Measurements from ENCODE around the gene C10orf90.

C10orf90 gene

DNA sequence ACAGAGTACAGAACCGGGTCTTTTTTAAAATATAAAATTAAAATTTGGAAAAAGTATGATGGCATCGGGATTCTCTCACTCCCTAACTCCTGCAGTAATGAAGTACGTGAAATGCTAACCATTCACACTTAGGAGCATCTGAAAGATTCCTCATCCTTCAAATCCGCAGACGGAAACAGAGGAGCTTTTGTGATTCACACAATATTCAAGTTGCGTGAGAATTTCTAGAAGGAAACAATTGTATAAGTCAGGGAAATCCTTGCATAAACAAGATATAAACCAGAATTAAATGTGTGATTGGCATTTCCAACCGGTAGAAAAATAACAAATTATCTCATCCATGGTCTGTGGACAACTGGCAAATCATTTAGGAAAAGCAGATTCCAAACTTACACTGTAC, 179.0 kb downstream of the C10orf90 start:
- H3K4me3 ChIP-seq (ENCODE audit: low read depth, low read length), result no peak overlapping the region
- TF ChIP-seq, protein P1, sequence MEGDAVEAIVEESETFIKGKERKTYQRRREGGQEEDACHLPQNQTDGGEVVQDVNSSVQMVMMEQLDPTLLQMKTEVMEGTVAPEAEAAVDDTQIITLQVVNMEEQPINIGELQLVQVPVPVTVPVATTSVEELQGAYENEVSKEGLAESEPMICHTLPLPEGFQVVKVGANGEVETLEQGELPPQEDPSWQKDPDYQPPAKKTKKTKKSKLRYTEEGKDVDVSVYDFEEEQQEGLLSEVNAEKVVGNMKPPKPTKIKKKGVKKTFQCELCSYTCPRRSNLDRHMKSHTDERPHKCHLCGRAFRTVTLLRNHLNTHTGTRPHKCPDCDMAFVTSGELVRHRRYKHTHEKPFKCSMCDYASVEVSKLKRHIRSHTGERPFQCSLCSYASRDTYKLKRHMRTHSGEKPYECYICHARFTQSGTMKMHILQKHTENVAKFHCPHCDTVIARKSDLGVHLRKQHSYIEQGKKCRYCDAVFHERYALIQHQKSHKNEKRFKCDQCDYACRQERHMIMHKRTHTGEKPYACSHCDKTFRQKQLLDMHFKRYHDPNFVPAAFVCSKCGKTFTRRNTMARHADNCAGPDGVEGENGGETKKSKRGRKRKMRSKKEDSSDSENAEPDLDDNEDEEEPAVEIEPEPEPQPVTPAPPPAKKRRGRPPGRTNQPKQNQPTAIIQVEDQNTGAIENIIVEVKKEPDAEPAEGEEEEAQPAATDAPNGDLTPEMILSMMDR (IDR thresholded peaks at IDR 0.05; ENCODE audit: borderline replicate concordance, insufficient read depth, low read depth, low read length), result no peak

DNA sequence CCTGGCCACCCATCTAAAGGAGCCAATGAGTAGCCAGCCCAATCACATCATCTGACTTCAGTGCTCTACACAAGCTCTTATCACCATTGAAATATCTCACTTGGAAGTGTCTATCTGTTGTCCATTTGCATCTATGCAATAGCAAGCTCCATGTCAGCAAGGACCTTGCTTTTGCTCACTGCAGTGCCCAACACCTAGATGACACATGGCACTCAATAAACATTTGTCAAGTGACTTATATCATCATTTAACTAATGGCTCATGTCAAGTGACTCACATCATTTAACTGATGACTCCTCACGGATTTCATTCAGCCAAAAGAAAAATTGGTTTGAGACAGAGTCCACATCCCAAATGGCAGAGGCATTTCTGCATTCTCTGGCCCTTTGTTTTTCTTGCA, 189.3 kb downstream of the C10orf90 start:
- H3K4me3 ChIP-seq (ENCODE audit: low read depth, low read length), result no peak overlapping the region
- TF ChIP-seq, protein P1 (IDR thresholded peaks at IDR 0.05; ENCODE audit: borderline replicate concordance, insufficient read depth, low read depth, low read length), result no peak

DNA sequence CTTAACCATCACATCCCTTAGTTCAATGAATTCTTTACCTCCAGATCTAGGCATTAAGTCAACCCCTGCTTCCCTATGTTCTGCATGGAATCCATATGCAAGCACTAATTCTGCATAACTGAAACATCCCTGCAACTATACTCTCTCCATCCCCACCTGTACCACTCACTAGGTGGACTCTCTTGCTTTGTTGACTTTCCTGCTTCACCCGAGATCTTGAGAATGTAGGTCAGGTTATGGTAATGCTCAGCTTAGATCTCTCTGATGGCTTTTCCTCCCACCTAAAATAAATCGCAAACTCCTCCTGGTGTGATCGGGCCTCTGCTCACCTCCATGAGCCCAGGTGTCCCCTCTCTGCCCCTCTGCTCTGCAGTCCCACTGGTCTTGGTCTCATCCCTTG, 189.8 kb downstream of the C10orf90 start:
- H3K4me3 ChIP-seq (ENCODE audit: low read depth, low read length), result no peak overlapping the region
- TF ChIP-seq, protein P1 (IDR thresholded peaks at IDR 0.05; ENCODE audit: borderline replicate concordance, insufficient read depth, low read depth, low read length), result no peak

DNA sequence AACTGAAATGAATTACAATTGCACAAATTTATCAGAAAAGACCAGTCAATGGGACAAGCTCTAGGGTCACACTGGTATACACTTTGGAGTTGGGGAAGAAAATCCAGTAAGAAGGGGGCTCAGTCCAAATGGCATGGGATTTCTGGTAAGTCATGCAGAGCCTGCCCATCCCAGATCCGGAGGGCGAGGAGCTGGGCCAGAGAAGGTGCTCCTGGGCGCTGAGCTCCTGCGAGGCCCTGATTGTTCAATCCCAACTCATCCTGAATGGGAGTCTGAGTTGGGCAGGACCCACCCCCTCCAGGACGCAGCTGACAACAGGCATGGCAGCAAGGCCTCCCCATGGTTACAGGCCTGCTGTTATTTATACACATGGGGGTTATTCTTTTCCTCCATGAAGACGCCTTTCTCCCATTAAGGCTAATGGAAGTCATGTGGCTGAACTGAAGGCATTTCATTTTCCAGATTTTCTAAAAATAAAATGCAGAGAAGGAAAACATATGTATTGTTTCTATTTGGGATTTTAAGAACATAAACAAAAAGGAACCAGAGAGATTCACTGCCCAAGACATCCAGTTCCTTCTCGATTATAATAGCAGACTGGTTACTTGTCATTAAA, 191.1 kb downstream of the C10orf90 start:
- no peak overlapping the region for H3K4me3 ChIP-seq (ENCODE audit: low read depth, low read length)
- TF ChIP-seq, protein P1 (IDR thresholded peaks at IDR 0.05; ENCODE audit: borderline replicate concordance, insufficient read depth, low read depth, low read length), result no peak

DNA sequence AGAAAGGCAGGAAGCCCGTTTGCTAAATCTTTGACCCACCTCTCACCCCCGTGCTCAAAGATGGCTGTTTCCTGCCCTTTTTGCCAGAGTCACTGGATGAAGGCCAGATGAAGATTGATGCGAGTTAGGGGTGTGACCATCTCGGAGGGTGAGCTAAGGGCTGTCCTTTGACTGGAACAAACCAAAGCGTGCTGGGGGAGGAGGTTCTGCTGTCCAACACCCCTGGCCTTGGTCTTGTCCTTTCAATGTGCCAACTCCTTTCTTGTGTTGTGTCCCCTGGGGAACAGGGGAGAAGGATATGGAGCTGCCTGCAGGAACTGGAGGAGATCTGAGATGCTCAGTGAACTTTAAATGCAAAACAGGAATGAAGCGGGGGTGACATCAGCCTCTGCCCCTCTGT, 191.9 kb downstream of the C10orf90 start:
- H3K4me3 ChIP-seq (ENCODE audit: low read depth, low read length), result no peak overlapping the region
- TF ChIP-seq, protein P1 (IDR thresholded peaks at IDR 0.05; ENCODE audit: borderline replicate concordance, insufficient read depth, low read depth, low read length), result no peak

DNA sequence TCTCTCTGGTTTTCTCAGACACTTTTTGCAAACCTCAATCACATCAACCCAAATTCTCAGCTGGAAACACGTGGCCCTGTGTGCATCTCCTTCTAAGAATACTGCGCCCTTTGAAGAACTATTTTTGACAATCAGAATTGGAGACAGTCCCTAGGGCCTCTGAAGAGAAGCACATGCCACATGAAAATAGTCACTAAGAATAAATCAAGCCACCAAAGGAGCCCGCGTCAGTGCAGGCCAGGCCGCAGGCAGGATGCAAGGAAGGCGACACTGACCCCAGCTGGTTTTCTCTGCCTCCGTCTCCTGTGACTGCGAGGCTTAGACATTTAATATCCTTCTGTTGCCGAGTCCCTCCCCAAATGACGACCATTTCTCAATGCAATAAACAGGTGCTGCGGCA, 194.2 kb downstream of the C10orf90 start:
- H3K4me3 ChIP-seq (ENCODE audit: low read depth, low read length), result no peak overlapping the region
- TF ChIP-seq, protein P1 (IDR thresholded peaks at IDR 0.05; ENCODE audit: borderline replicate concordance, insufficient read depth, low read depth, low read length), result no peak

DNA sequence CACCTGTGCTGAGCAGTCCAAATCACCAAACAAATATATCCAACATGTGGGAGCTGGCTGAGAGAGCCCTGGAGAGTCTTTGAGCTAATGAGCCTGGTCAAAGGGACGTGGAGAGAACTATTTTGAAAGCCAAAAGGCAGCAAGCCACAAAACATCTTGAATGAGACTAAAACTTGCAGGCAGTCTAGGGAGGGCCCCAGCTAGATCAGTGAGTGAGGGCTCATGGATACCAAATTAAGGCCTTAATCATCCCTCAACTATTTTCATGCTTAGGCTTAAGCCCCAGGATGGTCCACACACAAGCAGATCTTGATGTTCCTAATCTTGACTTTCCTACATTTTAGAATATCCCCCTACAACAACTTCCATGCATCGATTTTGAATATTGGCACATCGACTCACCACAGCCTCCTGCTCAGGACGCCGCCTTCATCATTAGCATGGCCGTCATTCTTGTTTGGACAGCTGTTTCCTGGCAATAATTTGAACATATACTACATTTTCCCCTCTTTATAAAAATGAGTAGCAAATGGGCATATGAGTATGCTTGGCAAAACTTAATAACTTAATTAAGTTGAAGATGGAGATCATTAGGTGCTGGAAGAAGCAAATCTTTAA, 195.3 kb downstream of the C10orf90 start:
- TF ChIP-seq, protein P1 (IDR thresholded peaks at IDR 0.05; ENCODE audit: borderline replicate concordance, insufficient read depth, low read depth, low read length), result no peak
- no peak overlapping the region for H3K4me3 ChIP-seq (ENCODE audit: low read depth, low read length)

Measured in GM12875 (cell line).